ENCODE data around the gene CACNA1E.

GRCh38 chr1:181655756-181656155 is 172.4 kb downstream of the CACNA1E start:
- no peak for TF ChIP-seq CTCF (IDR thresholded peaks at IDR 0.05)
- TF ChIP-seq POLR2A (IDR thresholded peaks at IDR 0.05), result no peak
- TF ChIP-seq EP300 (IDR thresholded peaks at IDR 0.05), result no peak
- no peak for TF ChIP-seq POLR2AphosphoS5 (IDR thresholded peaks at IDR 0.05)
